ENCODE results near the gene CSNK1A1L. TPM values are rescaled to one million over a fixed set of nuclear protein-coding genes. Genes with fewer than 3 reads are reported as not detected.

Gene CSNK1A1L
- total RNA-seq, 1 experiment from 2014 or later, result not detected

GRCh38 chr13:37094099-37094498 lies 11.4 kb downstream of the CSNK1A1L start:
- Histone ChIP-seq H3K27me3 (replicated peaks) (no peaks in the 10 kb centered on the region), H3K9me3 (replicated peaks) (no peaks in the 10 kb centered on the region), H3K4me1 (replicated peaks) (no peaks in the 10 kb centered on the region), H3K4me3 (no peak overlapping the region), H3K36me3 (no peaks in the 10 kb centered on the region), H3K27ac (no peak overlapping the region)
- no peak for DNase-seq (ENCODE audit: low read depth in 1 of 2, low spot score in 2 of 2)

- no peaks in the 10 kb centered on the region for H3K36me3 ChIP-seq
- H3K9me3 ChIP-seq (replicated peaks), result no peaks in the 10 kb centered on the region
- H3K4me1 ChIP-seq (replicated peaks), result no peaks in the 10 kb centered on the region
- no peak for DNase-seq (ENCODE audit: low read depth in 1 of 2, low spot score in 2 of 2)
- H3K4me3 ChIP-seq, result no peak overlapping the region
- H3K27me3 ChIP-seq (replicated peaks), result no peaks in the 10 kb centered on the region
- no peak overlapping the region for H3K27ac ChIP-seq
These were observed 13.6 kb downstream of the CSNK1A1L start for GRCh38 chr13:37091835-37092234.

GRCh38 chr13:37090912-37091311 lies 14.6 kb downstream of the CSNK1A1L start:
- Histone ChIP-seq H3K4me3 (no peak overlapping the region), H3K36me3 (no peaks in the 10 kb centered on the region)
- DNase-seq (ENCODE audit: low read depth in 1 of 2, low spot score in 2 of 2), result no peak

GRCh38 chr13:37089495-37089894 lies 16.0 kb downstream of the CSNK1A1L start:
- Histone ChIP-seq H3K27me3 (replicated peaks) (no peaks in the 10 kb centered on the region), H3K4me3 (no peak overlapping the region), H3K36me3 (no peaks in the 10 kb centered on the region), H3K27ac (no peak overlapping the region), H3K9me3 (replicated peaks) (no peaks in the 10 kb centered on the region), H3K4me1 (replicated peaks) (no peaks in the 10 kb centered on the region)
- DNase-seq (ENCODE audit: low read depth in 1 of 2, low spot score in 2 of 2), result no peak

More at GRCh38 chr13:37090912-37091311, 14.6 kb downstream of the CSNK1A1L start:
- no peaks in the 10 kb centered on the region for H3K27me3 ChIP-seq (replicated peaks)
- no peaks in the 10 kb centered on the region for H3K4me1 ChIP-seq (replicated peaks)
- H3K9me3 ChIP-seq (replicated peaks), result no peaks in the 10 kb centered on the region
- no peak overlapping the region for H3K27ac ChIP-seq

GRCh38 chr13:37087486-37087885 lies 18.0 kb downstream of the CSNK1A1L start:
- H3K4me3 ChIP-seq, result no peak overlapping the region
- H3K4me1 ChIP-seq (replicated peaks), result no peaks in the 10 kb centered on the region
- H3K9me3 ChIP-seq (replicated peaks), result no peaks in the 10 kb centered on the region
- H3K36me3 ChIP-seq, result no peaks in the 10 kb centered on the region
- H3K27me3 ChIP-seq (replicated peaks), result no peaks in the 10 kb centered on the region
- DNase-seq (ENCODE audit: low read depth in 1 of 2, low spot score in 2 of 2), result no peak
- no peak overlapping the region for H3K27ac ChIP-seq

- H3K4me1 ChIP-seq (replicated peaks), result no peaks in the 10 kb centered on the region
- no peaks in the 10 kb centered on the region for H3K36me3 ChIP-seq
- no peak for DNase-seq (ENCODE audit: low read depth in 1 of 2, low spot score in 2 of 2)
These were observed 19.9 kb downstream of the CSNK1A1L start for GRCh38 chr13:37085606-37086005.

GRCh38 chr13:37076818-37077217 lies 28.6 kb downstream of the CSNK1A1L start:
- no peaks in the 10 kb centered on the region for H3K27me3 ChIP-seq (replicated peaks)
- no peak overlapping the region for H3K27ac ChIP-seq
- DNase-seq (ENCODE audit: low read depth in 1 of 2, low spot score in 2 of 2), result no peak
- no peaks in the 10 kb centered on the region for H3K36me3 ChIP-seq
- H3K9me3 ChIP-seq (replicated peaks), result no peaks in the 10 kb centered on the region
- H3K4me1 ChIP-seq (replicated peaks), result no peaks in the 10 kb centered on the region
- H3K4me3 ChIP-seq, result no peak overlapping the region

More at GRCh38 chr13:37085606-37086005, 19.9 kb downstream of the CSNK1A1L start:
- no peak overlapping the region for H3K4me3 ChIP-seq
- no peaks in the 10 kb centered on the region for H3K9me3 ChIP-seq (replicated peaks)
- no peak overlapping the region for H3K27ac ChIP-seq
- no peaks in the 10 kb centered on the region for H3K27me3 ChIP-seq (replicated peaks)

- H3K27me3 ChIP-seq (replicated peaks), result no peaks in the 10 kb centered on the region
These were observed 30.3 kb downstream of the CSNK1A1L start for GRCh38 chr13:37075164-37075563.

GRCh38 chr13:37074703-37075102 lies 30.8 kb downstream of the CSNK1A1L start:
- Histone ChIP-seq H3K27me3 (replicated peaks) (no peaks in the 10 kb centered on the region), H3K9me3 (replicated peaks) (no peaks in the 10 kb centered on the region), H3K27ac (no peak overlapping the region), H3K4me1 (replicated peaks) (no peaks in the 10 kb centered on the region), H3K4me3 (no peak overlapping the region), H3K36me3 (no peaks in the 10 kb centered on the region)
- no peak for DNase-seq (ENCODE audit: low read depth in 1 of 2, low spot score in 2 of 2)

More at GRCh38 chr13:37075164-37075563, 30.3 kb downstream of the CSNK1A1L start:
- Histone ChIP-seq H3K27ac (no peak overlapping the region), H3K4me1 (replicated peaks) (no peaks in the 10 kb centered on the region), H3K4me3 (no peak overlapping the region), H3K36me3 (no peaks in the 10 kb centered on the region), H3K9me3 (replicated peaks) (no peaks in the 10 kb centered on the region)
- DNase-seq (ENCODE audit: low read depth in 1 of 2, low spot score in 2 of 2), result no peak

GRCh38 chr13:37072024-37072423 lies 33.4 kb downstream of the CSNK1A1L start:
- DNase-seq (ENCODE audit: low read depth in 1 of 2, low spot score in 2 of 2), result no peak
- H3K27ac ChIP-seq, result no peak overlapping the region
- no peaks in the 10 kb centered on the region for H3K27me3 ChIP-seq (replicated peaks)
- no peak overlapping the region for H3K4me3 ChIP-seq
- no peaks in the 10 kb centered on the region for H3K9me3 ChIP-seq (replicated peaks)
- H3K4me1 ChIP-seq (replicated peaks), result no peaks in the 10 kb centered on the region
- no peaks in the 10 kb centered on the region for H3K36me3 ChIP-seq

GRCh38 chr13:37070956-37071355 lies 34.5 kb downstream of the CSNK1A1L start:
- DNase-seq (ENCODE audit: low read depth in 1 of 2, low spot score in 2 of 2), result no peak
- no peaks in the 10 kb centered on the region for H3K4me1 ChIP-seq (replicated peaks)
- H3K27me3 ChIP-seq (replicated peaks), result no peaks in the 10 kb centered on the region
- no peak overlapping the region for H3K4me3 ChIP-seq
- H3K9me3 ChIP-seq (replicated peaks), result no peaks in the 10 kb centered on the region
- H3K36me3 ChIP-seq, result no peaks in the 10 kb centered on the region
- no peak overlapping the region for H3K27ac ChIP-seq

- Histone ChIP-seq H3K9me3 (replicated peaks) (no peaks in the 10 kb centered on the region), H3K36me3 (no peaks in the 10 kb centered on the region), H3K4me3 (no peak overlapping the region), H3K4me1 (replicated peaks) (no peaks in the 10 kb centered on the region), H3K27me3 (replicated peaks) (no peaks in the 10 kb centered on the region), H3K27ac (no peak overlapping the region)
- DNase-seq (ENCODE audit: low read depth in 1 of 2, low spot score in 2 of 2), result no peak
These were observed 35.2 kb downstream of the CSNK1A1L start for GRCh38 chr13:37070145-37070695.

GRCh38 chr13:37069597-37070103 lies 35.8 kb downstream of the CSNK1A1L start:
- no peaks in the 10 kb centered on the region for H3K27me3 ChIP-seq (replicated peaks)
- no peaks in the 10 kb centered on the region for H3K4me1 ChIP-seq (replicated peaks)
- H3K36me3 ChIP-seq, result no peaks in the 10 kb centered on the region
- DNase-seq (ENCODE audit: low read depth in 1 of 2, low spot score in 2 of 2), result no peak
- no peak overlapping the region for H3K4me3 ChIP-seq
- no peaks in the 10 kb centered on the region for H3K9me3 ChIP-seq (replicated peaks)
- no peak overlapping the region for H3K27ac ChIP-seq

GRCh38 chr13:37068962-37069361 lies 36.5 kb downstream of the CSNK1A1L start:
- H3K4me3 ChIP-seq, result no peak overlapping the region
- no peak for DNase-seq (ENCODE audit: low read depth in 1 of 2, low spot score in 2 of 2)
- H3K4me1 ChIP-seq (replicated peaks), result no peaks in the 10 kb centered on the region
- H3K27me3 ChIP-seq (replicated peaks), result no peaks in the 10 kb centered on the region
- H3K9me3 ChIP-seq (replicated peaks), result no peaks in the 10 kb centered on the region
- no peaks in the 10 kb centered on the region for H3K36me3 ChIP-seq
- no peak overlapping the region for H3K27ac ChIP-seq

GRCh38 chr13:37067874-37068273 lies 37.6 kb downstream of the CSNK1A1L start:
- Histone ChIP-seq H3K4me1 (replicated peaks) (no peaks in the 10 kb centered on the region), H3K27ac (no peak overlapping the region), H3K9me3 (replicated peaks) (no peaks in the 10 kb centered on the region), H3K27me3 (replicated peaks) (no peaks in the 10 kb centered on the region), H3K36me3 (no peaks in the 10 kb centered on the region), H3K4me3 (no peak overlapping the region)
- DNase-seq (ENCODE audit: low read depth in 1 of 2, low spot score in 2 of 2), result no peak
